Astrocyte of the cerebellum (primary cell): Measurements from ENCODE around the gene LRGUK.

Experiments
- DNase-seq: peaks from one replicate; pipeline ENCODE4 v3.0.0-alpha.2; 2011; ENCODE audit warnings: low read depth
- H3K4me3 ChIP-seq: 2 replicates; pipeline ENCODE4 v1.5.1; 2011; ENCODE audit warnings: mild to moderate bottlenecking, low read depth, low read length, moderate library complexity
- CTCF ChIP-seq: IDR thresholded peaks from 2 replicates; pipeline ENCODE4 v1.5.1; 2012; ENCODE audit warnings: low read length, low read depth, moderate library complexity, mild to moderate bottlenecking; ENCODE audit errors: missing control alignments
- in situ Hi-C: cut with HindIII; loops from 2 replicates; pipeline ENCODE4 v1.10.0; 2017; ENCODE audit warnings: low sequenced_read_pairs

LRGUK gene

DNA sequence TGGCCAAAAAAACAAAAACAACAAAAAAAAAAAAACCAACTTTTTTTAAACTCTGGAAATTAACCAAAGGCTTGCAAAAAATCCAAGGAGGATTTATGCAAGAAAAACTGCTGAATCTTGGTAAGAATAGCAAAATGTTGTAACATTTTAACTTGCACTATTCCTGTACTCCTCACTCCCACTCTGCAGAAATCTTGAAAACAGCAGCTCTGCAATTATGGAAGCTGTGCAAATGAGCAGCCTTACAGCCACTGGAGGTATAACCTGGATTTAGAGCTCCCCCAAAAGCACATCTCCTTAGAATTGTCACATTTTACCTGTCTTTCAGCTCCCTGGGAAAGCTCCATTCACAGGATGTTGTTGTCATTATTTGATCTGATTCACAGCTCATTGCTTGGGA is 41.8 kb upstream of the LRGUK start:
- in situ Hi-C loops, result no loop called here
- DNase-seq, result no peak
- no peak for TF ChIP-seq CTCF
- no peak overlapping the region for H3K4me3 ChIP-seq

- no peak overlapping the region for H3K4me3 ChIP-seq
- TF ChIP-seq CTCF, result no peak
- no peak for DNase-seq
- in situ Hi-C loops, result no loop called here
Observed at GRCh38 chr7:134086998-134087735, 40.0 kb upstream of the LRGUK start.

- H3K4me3 ChIP-seq, result no peak overlapping the region
- TF ChIP-seq CTCF, result no peak
- DNase-seq, result no peak
- in situ Hi-C loops, result no loop called here
Observed at GRCh38 chr7:134088199-134088598, 38.9 kb upstream of the LRGUK start.

DNA sequence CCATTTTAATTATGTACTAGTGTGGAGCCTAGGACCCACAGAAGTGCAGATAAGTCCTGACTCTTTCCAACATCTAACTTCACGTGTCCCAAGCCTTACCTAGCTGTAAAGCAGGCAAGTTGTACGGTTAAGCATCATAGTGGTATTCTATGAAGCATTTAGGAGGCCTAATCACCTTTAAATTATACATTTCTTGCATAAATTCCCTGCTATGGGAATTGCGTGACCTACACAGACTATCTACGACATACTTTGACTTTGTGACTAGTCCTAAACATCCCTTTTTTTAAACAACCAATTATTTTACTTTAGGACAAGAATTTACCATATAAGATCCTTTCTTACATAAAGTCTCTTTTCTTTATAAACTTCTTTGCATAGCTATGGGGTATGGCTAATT is 37.7 kb upstream of the LRGUK start:
- in situ Hi-C loops, result no loop called here
- no peak for TF ChIP-seq CTCF
- DNase-seq, result no peak
- no peak overlapping the region for H3K4me3 ChIP-seq

- no peak for TF ChIP-seq CTCF
- no peak for DNase-seq
- no peak overlapping the region for H3K4me3 ChIP-seq
- in situ Hi-C loops, result no loop called here
Observed at GRCh38 chr7:134098072-134098471, 29.1 kb upstream of the LRGUK start.

- no peak for TF ChIP-seq CTCF
- DNase-seq, result no peak
- H3K4me3 ChIP-seq, result no peak overlapping the region
- in situ Hi-C loops, result no loop called here
Observed at GRCh38 chr7:134101716-134102115, 25.4 kb upstream of the LRGUK start.
